K562 (cell line): ENCODE results near the gene PAQR4. TPM values are rescaled to one million over a fixed set of nuclear protein-coding genes. Genes with fewer than 3 reads are reported as not detected.

Experiments used
- ATAC-seq: fragments of 200-7000 bp; cut with Tn5 transposase; 3 replicates; pipeline ENCODE4 v1.9.1; 2020; ENCODE audit warnings: moderate library complexity
- BruUV-seq: library from RNA; stranded (reverse); fragments of 400-500 nt; replicated peaks from 2 replicates; lab custom pipeline; 2021; lab: Mats Ljungman, UMichigan
- CTCF ChIA-PET: fragments of 300-600 bp; formaldehyde crosslinking; extraction: SDS; loops from one replicate; lab custom pipeline; 2021; ENCODE audit warnings: low intra/inter-chr PET ratio; lab: Yijun Ruan, JAX
- POLR2A ChIA-PET: fragments of 300-600, 350-650 bp; sonication (Branson Sonifier 250); formaldehyde crosslinking; extraction: SDS; loops from one replicate; lab custom pipeline; 2021; ENCODE audit warnings: antibody characterized with exemption, inconsistent platforms; lab: Yijun Ruan, JAX
- DNase-seq, 4 experiments: peaks; one replicate each; pipeline versions ENCODE4 v3.0.0 to v3.0.0-alpha.2; 2011 to 2018; ENCODE audit warnings: low spot score in 3 of 4, mixed read lengths in 3 of 4; ENCODE audit errors: extremely low read depth in 1 of 4
- FAIRE-seq: peaks from 2 replicates; lab custom pipeline; 2011; peaks lifted over from hg19 to GRCh38; lab: Jason Lieb, UNC
- H2AFZ ChIP-seq: 2 replicates; pipeline ENCODE4 v1.6.0; 2011; ENCODE audit warnings: low read depth, low read length, control low read depth, inconsistent platforms
- H3K27ac ChIP-seq: fragments of 200-600 bp; 3 replicates; pipeline ENCODE4 v1.8.0; 2011; ENCODE audit warnings: low read depth, mild to moderate bottlenecking, control low read depth, inconsistent platforms, low read length, moderate library complexity, mixed read lengths; ENCODE audit errors: extremely low read depth
- H3K27me3 ChIP-seq, 2 experiments: fragments of 300-600 bp in 1 of 2; 2 replicates in 1 of 2; 3 replicates in 1 of 2; pipeline versions ENCODE4 v1.6.0 to v1.8.0; 2011; ENCODE audit warnings: inconsistent platforms in 2 of 2, low read length in 2 of 2, mild to moderate bottlenecking in 1 of 2, mixed read lengths in 1 of 2, moderate library complexity in 1 of 2; ENCODE audit not compliant: control insufficient read depth in 2 of 2, insufficient read depth in 2 of 2
- H3K36me3 ChIP-seq: fragments of 300-600 bp; 3 replicates; pipeline ENCODE4 v1.8.0; 2011; ENCODE audit warnings: mild to moderate bottlenecking, low read length, inconsistent platforms; ENCODE audit not compliant: control insufficient read depth, insufficient read depth
- H3K4me1 ChIP-seq, 2 experiments: fragments of 200-600 bp in 1 of 2; replicated peaks in 1 of 2; 2 replicates in 1 of 2; 3 replicates in 1 of 2; pipeline versions ENCODE4 v1.5.1 to v1.8.0; 2011; ENCODE audit warnings: inconsistent platforms in 2 of 2, low read length in 2 of 2, mild to moderate bottlenecking in 1 of 2, mixed read lengths in 1 of 2, moderate library complexity in 1 of 2; ENCODE audit not compliant: control insufficient read depth in 2 of 2, insufficient read depth in 2 of 2
- H3K4me2 ChIP-seq: 2 replicates; pipeline ENCODE4 v1.6.1; 2011; ENCODE audit warnings: low read length, control low read depth, inconsistent platforms, mixed read lengths; ENCODE audit not compliant: insufficient read depth
- H3K4me3 ChIP-seq: fragments of 200-600 bp; sonication (generic), shearing (Covaris generic); 2 replicates; pipeline ENCODE4 v1.5.1; 2016; ENCODE audit warnings: control low read depth, inconsistent platforms
- H3K79me2 ChIP-seq: fragments of 200-600 bp; 3 replicates; pipeline ENCODE4 v1.8.0; 2011; ENCODE audit warnings: low read length, inconsistent platforms; ENCODE audit not compliant: control insufficient read depth, insufficient read depth
- H3K9ac ChIP-seq, 2 experiments: 2 replicates each; pipeline versions ENCODE4 v1.6.0 to v1.6.1; 2011; ENCODE audit warnings: low read depth in 2 of 2, low read length in 2 of 2, control low read depth in 1 of 2, inconsistent platforms in 1 of 2, mild to moderate bottlenecking in 1 of 2, mixed read lengths in 1 of 2; ENCODE audit not compliant: insufficient read depth in 1 of 2
- H3K9me1 ChIP-seq: one replicate; pipeline ENCODE4 v1.6.0; 2011; ENCODE audit warnings: inconsistent platforms, mild to moderate bottlenecking, low read length, moderate library complexity; ENCODE audit not compliant: control insufficient read depth, insufficient read depth
- H3K9me3 ChIP-seq: replicated peaks from 2 replicates; pipeline ENCODE4 v1.5.1; 2011; ENCODE audit warnings: low read depth, low read length, inconsistent platforms; ENCODE audit not compliant: control insufficient read depth, insufficient read depth
- H4K20me1 ChIP-seq: replicated peaks from 2 replicates; pipeline ENCODE4 v1.6.1; 2011; ENCODE audit warnings: low read length, inconsistent platforms, mixed read lengths; ENCODE audit not compliant: control insufficient read depth, insufficient read depth
- CTCFL ChIP-seq: IDR thresholded peaks from 2 replicates; pipeline ENCODE4 v1.6.1; 2011; ENCODE audit warnings: borderline replicate concordance, low read depth, mild to moderate bottlenecking, moderate library complexity, low read length; ENCODE audit not compliant: insufficient read depth, poor library complexity, severe bottlenecking
- DACH1 ChIP-seq: fragments of 450-650 bp; IDR thresholded peaks from 2 replicates; pipeline ENCODE4 v1.6.1; 2018; ENCODE audit not compliant: partially characterized antibody
- HEY1 ChIP-seq: fragments of 250-450 bp; sonication (Bioruptor Pico); IDR thresholded peaks from 2 replicates; pipeline ENCODE4 v1.5.0; 2020; ENCODE audit warnings: mild to moderate bottlenecking, moderate library complexity, borderline replicate concordance
- RBM22 ChIP-seq: fragments of 200-400 bp; formaldehyde crosslinking; IDR thresholded peaks from 2 replicates; pipeline ENCODE4 v1.6.1; 2018; ENCODE audit warnings: low read length, low read depth; ENCODE audit not compliant: poor library complexity, severe bottlenecking
- SRSF9 ChIP-seq: fragments of 200-400 bp; formaldehyde crosslinking; IDR thresholded peaks from 2 replicates; pipeline ENCODE4 v1.6.1; 2017; ENCODE audit warnings: low read depth, low read length, borderline replicate concordance
- TARDBP ChIP-seq: fragments of 450-650 bp; IDR thresholded peaks from 2 replicates; pipeline ENCODE4 v1.6.1; 2016
- USF1 ChIP-seq: sonication (generic); formaldehyde crosslinking; IDR thresholded peaks from 2 replicates; pipeline ENCODE4 v1.9.0; 2022; ENCODE audit warnings: mild to moderate bottlenecking, missing genetic modification reagents
- XRCC5 ChIP-seq: fragments of 200-400 bp; formaldehyde crosslinking; IDR thresholded peaks from 2 replicates; pipeline ENCODE4 v1.6.1; 2017; ENCODE audit warnings: low read depth, mild to moderate bottlenecking, low read length
- ZBTB11 ChIP-seq, 3 experiments: fragments of 200-800 bp in 1 of 3; fragments of 250-450 bp in 1 of 3; fragments of 450-650 bp in 1 of 3; sonication (Bioruptor Pico) in 1 of 3; sonication (Bioruptor generic) in 1 of 3; formaldehyde crosslinking in 1 of 3; IDR thresholded peaks; 2 replicates each; pipeline versions ENCODE4 v1.6.1 to v1.8.0; 2016 to 2022; ENCODE audit warnings: mild to moderate bottlenecking in 2 of 3, missing genetic modification characterization in 2 of 3, missing compliant biosample characterization in 1 of 3, moderate library complexity in 1 of 3
- ZFP30 ChIP-seq: fragments of 250-450 bp; sonication (Bioruptor Pico); IDR thresholded peaks from 2 replicates; pipeline ENCODE4 v1.8.0; 2022; ENCODE audit warnings: moderate library complexity, mild to moderate bottlenecking, inconsistent platforms, borderline replicate concordance
- ZNF175 ChIP-seq: fragments of 200-800 bp; sonication (Bioruptor generic); IDR thresholded peaks from 2 replicates; pipeline ENCODE4 v1.6.1; 2016; ENCODE audit warnings: low read depth, mild to moderate bottlenecking, missing genetic modification characterization, missing compliant biosample characterization
- WGBS: fragments of 100-300 bp; shearing (Covaris generic); methylation state at CpG from one replicate; pipeline ENCODE4 v1.1.6; 2016; ENCODE audit warnings: low coverage, mixed read lengths; ENCODE audit not compliant: insufficient coverage; ENCODE audit errors: missing lambda C conversion rate; 5-methylcytosine and 5-hydroxymethylcytosine counted together
- in situ Hi-C: fragments of 300-500 bp; cut with MboI; formaldehyde crosslinking; loops from 4 replicates; pipeline ENCODE4 v1.15.0; 2018; ENCODE audit warnings: inconsistent platforms, mixed read lengths
- intact Hi-C: fragments of 100-400 bp; cut with micrococcal nuclease; formaldehyde crosslinking; loops from 2 replicates; pipeline ENCODE4 v1.14.2; 2022
- polyA plus RNA-seq, 8 experiments: library from polyadenylated mRNA; depleted of rRNA in 4 of 8; stranded (reverse) in 5 of 8; unstranded in 3 of 8; fragments of >200 nt; fragmentation: Nextera tagmentation in 2 of 8; fragmentation: Illumina TruSeq in 1 of 8; extraction: Ambion mirVana in 2 of 8; extraction: Trizol in 1 of 8; gene quantifications; 2 replicates each; pipeline versions ENCODE4 v1.2.1 to v1.2.3, GENCODE V29; 2011 to 2014; ENCODE audit warnings: inconsistent platforms in 1 of 8, missing spikeins in 1 of 8
- total RNA-seq, 7 experiments: library from RNA; depleted of rRNA in 6 of 7; stranded (reverse); fragments of >200 nt in 6 of 7; fragmentation: Illumina TruSeq in 2 of 7; extraction: Trizol in 2 of 7; gene quantifications; 2 replicates each; pipeline versions ENCODE4 v1.2.1 to v1.2.3, GENCODE V29; 2011 to 2021; ENCODE audit warnings: low replicate concordance in 1 of 7

The PAQR4 gene
- total and polyA plus RNA-seq, 9 of the 15 experiments (the other 6 are each of a cell fraction or from before 2014, with no cell fraction given): 0.62 to 40.4 (median 19.5) TPM

DNA sequence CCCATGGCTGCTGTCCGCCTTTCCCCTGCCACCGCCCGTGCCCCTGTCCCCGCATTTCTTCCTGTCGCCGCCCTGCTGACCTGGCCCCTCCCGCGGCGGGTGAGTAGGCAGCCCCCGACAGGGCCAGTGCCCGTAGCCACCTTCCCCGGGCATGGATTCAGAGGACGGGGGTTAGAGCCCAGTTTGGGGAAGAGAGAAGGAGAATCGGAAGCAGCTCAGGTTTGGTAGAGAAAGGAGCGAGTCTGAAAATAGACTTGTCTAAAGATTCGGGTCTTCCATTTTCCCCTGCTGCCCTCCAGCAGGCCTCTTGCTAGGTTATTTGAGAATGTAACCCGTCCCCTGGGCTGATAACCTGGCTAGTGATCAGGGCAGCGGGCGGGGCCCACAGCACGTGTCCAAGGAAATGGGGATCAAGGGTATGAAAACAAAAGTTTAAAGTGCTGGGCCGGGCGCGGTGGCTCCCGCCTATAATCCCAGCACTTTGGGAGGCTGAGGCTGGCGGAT, 35.7 kb downstream of the PAQR4 start (continued):
- TF ChIP-seq CTCFL (no peak), USF1 (CRISPR knock-in tag) (peak; percentile 60), RBM22 (no peak), SRSF9 (no peak)

DNA sequence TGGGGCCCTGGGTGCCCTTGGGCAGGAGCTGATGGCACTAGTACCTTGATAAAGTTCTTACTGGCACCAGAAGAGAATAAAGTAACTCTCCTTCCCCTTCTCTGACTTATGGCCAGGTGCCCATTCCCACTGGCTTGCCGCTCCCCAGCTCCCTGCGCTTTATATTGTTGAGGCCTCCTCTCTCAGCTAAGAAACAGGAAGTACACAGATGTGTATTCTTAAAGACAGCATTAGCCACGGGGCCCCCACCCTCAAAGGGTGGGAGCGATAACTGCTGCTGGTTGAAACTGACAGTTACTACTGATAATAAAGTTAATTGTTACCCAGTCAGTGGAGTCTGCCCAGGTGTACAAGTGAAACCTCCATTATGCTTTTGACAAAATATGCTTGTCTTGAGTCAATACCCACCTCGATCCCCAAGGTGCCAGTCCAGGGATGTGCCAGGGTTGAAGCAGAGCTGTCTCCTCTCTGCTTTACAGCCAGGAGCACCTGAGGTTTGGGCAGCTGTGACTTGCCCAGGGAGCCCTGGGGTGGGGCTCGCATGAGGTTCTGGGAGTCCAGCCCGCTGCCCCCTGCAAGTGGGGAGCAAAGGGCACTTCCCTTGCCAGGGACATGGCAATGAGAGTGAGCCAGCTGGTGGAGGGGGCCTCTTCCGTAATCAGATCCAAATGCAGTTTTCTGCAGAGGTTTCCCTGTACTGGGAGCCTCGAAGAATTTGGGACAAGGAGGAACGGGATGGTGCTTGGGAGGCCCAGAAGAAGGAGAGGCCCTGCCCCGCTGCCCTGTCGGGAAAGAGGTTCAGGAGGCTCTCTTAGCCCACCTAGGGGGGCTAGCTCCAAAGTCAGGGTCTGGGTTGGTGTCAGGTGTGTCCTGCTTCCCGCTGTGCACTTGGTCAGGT, 38.2 kb downstream of the PAQR4 start:
- WGBS: 19% methylated on average over 12 of the region's 13 CpGs
- no peak for TF ChIP-seq ZBTB11 (CRISPR knock-in tag; IDR thresholded peaks at IDR 0.05)
- no peak for TF ChIP-seq TARDBP
- TF ChIP-seq ZFP30 (CRISPR knock-in tag): no peak
- peak; percentile 42 for TF ChIP-seq DACH1
- no peak for TF ChIP-seq HEY1 (CRISPR knock-in tag)
- no peak for TF ChIP-seq XRCC5
- peak; percentile 82 for TF ChIP-seq ZNF175 (CRISPR knock-in tag)

More for the DNA sequence above, 38.2 kb downstream of the PAQR4 start:
- H3K36me3 ChIP-seq: peaks cover 3% of the 10 kb centered on the region; the same call in 2 of the 3 replicates
- intact Hi-C loops (no loop called here), in situ Hi-C loops (no loop called here)
- no peaks in the 10 kb centered on the region for H3K9me1 ChIP-seq
- H3K4me2 ChIP-seq: peak overlapping the region; percentile 90
- H4K20me1 ChIP-seq: no peaks in the 10 kb centered on the region
- peaks cover 33 to 67% of the 10 kb centered on the region in 2 experiments for H3K4me1 ChIP-seq
- FAIRE-seq (peak; percentile 77), DNase-seq (peak in 2 of 4 experiments; percentile 69 to 86), ATAC-seq (peak; percentile 36)
- peak overlapping the region; percentile 19 for H3K4me3 ChIP-seq
- POLR2A ChIA-PET: interaction anchor here (0.6 to 3.2 kb wide), 13 partner anchors 9 to 852 kb away, joined by 3 to 29 read pairs (median 3); partner anchors contain the start of genes HCFC1R1, THOC6 and TNFRSF12A
- no TSS peak for BruUV-seq
- peak overlapping the region; percentile 78 to 90 for H3K9ac ChIP-seq
- H2AFZ ChIP-seq: peak overlapping the region; percentile 73
- peaks cover 22% of the 10 kb centered on the region for H3K79me2 ChIP-seq
- CTCF ChIA-PET: no interaction called here
- no peaks in the 10 kb centered on the region for H3K9me3 ChIP-seq
- no peaks in the 10 kb centered on the region for H3K27me3 ChIP-seq
- peak overlapping the region; percentile 90 for H3K27ac ChIP-seq
